Mucosa of rectum (tissue), 2 donors: ENCODE results near the gene PLEKHG5.

ENCODE experiments used
- H3K27ac ChIP-seq, 2 donors: one replicate each; pipeline ENCODE4 v1.7.0; 2013; ENCODE audit warnings: inconsistent platforms in 2 of 2, low read depth in 2 of 2, low read length in 2 of 2
- H3K27me3 ChIP-seq, 2 donors: one replicate each; pipeline ENCODE4 v1.7.0; 2013; ENCODE audit warnings: low read length in 2 of 2; ENCODE audit not compliant: control insufficient read depth in 2 of 2, insufficient read depth in 2 of 2
- H3K36me3 ChIP-seq, 2 donors: one replicate each; pipeline ENCODE4 v1.7.0; 2013; ENCODE audit warnings: low read length in 2 of 2; ENCODE audit not compliant: control insufficient read depth in 2 of 2, insufficient read depth in 2 of 2
- H3K4me1 ChIP-seq, 2 donors: one replicate each; pipeline ENCODE4 v1.7.0; 2013; ENCODE audit warnings: low read length in 2 of 2, mild to moderate bottlenecking in 1 of 2; ENCODE audit not compliant: control insufficient read depth in 2 of 2, insufficient read depth in 2 of 2
- H3K4me3 ChIP-seq, 2 donors: one replicate each; pipeline ENCODE4 v1.7.0; 2013; ENCODE audit warnings: low read length in 2 of 2
- H3K9ac ChIP-seq, 2 donors: one replicate each; pipeline ENCODE4 v1.7.0; 2013; ENCODE audit warnings: low read length in 2 of 2, low read depth in 1 of 2, mild to moderate bottlenecking in 1 of 2
- H3K9me3 ChIP-seq, 2 donors: one replicate each; pipeline ENCODE4 v1.7.0; 2013; ENCODE audit warnings: low read length in 2 of 2; ENCODE audit not compliant: control insufficient read depth in 2 of 2
- donor health status: healthy.
- donor health status: Normal muscosa, but diverticular disease.

Gene PLEKHG5

DNA sequence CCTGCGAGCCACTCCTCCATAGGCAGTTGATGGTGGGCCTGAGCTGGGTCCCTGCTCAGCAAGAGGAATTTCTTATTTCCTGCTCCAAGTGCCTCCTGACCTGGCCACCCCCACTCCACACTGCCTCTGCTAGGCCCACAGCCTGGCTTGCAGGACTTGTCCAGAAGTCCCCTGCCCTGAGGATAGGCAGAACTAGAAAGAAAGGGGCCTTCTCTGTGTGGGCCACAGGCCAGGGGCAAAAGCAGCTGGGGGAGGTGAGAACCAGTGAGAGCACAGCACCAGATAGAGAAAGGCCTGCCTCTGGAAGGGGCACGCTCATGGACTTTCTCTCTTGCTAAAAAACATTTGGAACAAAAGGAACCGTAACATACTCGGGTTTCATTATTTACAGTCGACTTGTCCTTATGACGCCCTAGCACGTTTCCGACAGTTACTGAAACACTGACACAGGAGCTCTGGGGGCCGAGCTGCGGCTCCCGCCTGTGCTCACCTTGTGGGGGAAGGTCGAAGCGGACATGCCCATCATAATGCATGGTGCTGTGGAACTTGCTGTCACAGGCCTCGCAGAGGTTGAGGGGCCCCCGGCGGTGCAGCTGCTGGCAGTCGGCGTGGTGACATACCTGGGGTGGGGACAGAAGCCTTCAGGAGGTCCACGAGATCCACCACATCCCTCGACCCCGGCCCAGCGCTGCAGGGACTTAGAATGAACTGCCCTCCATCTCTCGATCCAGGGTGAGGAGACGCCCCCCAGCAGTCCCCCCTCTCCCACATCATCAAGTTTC is 14.2 kb downstream of the PLEKHG5 start:
- H3K9ac ChIP-seq = peak overlapping the region; percentile 32 to 47
- H3K36me3 ChIP-seq = no peaks in the 10 kb centered on the region
- no peak overlapping the region for H3K4me3 ChIP-seq
- H3K27ac ChIP-seq = peak overlapping the region; percentile 71 to 75
- no peaks in the 10 kb centered on the region for H3K27me3 ChIP-seq
- no peaks in the 10 kb centered on the region for H3K9me3 ChIP-seq
- peaks cover 31 to 41% of the 10 kb centered on the region in 2 donors for H3K4me1 ChIP-seq

DNA sequence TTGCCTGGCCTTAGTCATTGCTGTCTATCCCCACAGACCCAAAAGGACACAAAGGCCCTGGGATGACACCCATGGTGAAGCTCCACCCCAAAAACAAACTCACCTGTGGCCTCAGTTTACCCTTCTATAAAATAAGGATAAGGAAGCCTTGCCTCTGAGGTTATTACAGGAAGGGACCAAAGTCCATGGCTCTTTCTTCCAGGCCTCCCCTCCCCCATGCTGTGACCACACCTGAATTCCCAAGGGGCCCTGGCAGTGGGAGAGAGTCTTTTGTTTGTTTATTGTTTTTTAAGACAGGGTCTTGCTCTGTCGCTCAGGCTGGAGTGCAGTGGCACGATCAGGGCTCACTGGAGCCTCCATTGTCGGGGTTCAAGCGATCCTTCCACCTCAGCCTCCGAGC is 15.0 kb downstream of the PLEKHG5 start:
- Histone ChIP-seq H3K36me3 (no peaks in the 10 kb centered on the region), H3K4me3 (no peak overlapping the region), H3K27ac (peak overlapping the region; percentile 71 to 75), H3K9me3 (no peaks in the 10 kb centered on the region), H3K4me1 (peaks cover 36 to 43% of the 10 kb centered on the region in 2 donors), H3K9ac (peak overlapping the region; percentile 32 to 66), H3K27me3 (no peaks in the 10 kb centered on the region)

DNA sequence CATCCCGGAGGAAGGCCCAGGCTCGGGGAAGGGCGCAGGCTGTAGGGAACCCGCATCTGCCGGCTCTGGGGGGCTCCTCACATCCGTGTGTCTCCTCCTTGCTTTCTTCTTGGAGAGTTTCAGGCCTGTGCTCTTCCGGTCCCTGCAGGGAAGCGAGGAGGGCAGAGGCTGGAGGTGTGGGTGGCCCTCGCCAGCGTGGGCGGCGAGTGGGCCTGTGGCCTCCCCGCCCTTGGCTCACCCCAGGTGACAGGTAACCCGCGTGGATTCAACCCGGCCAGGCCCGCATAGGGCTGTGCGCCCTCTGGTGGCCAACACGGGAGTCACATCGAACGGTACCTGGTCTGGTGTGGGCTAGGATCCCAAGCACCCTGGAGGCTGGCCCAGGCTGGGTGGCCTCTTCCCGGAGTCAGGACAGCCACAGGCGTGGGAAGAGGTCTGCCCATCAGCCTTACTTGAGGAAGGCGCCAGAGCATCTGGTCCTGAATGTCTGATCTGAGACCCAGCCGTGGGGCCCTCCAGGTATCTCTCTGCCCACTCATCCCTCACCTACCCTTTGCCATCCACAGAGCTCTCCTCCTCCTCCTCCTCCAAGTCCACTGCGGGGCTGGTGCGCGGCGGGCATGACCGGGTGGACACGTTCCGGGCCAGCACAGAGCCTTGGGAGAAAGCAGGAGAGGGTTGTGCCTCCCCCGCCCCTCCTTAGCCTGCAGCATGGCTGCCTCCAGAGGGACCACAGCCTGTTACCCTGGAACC is 15.9 kb downstream of the PLEKHG5 start:
- Histone ChIP-seq H3K36me3 (no peaks in the 10 kb centered on the region), H3K9me3 (no peaks in the 10 kb centered on the region), H3K27me3 (no peaks in the 10 kb centered on the region), H3K4me1 (peaks cover 36 to 46% of the 10 kb centered on the region in 2 donors), H3K9ac (peak overlapping the region in 1 of 2 donors; percentile 66), H3K27ac (peak overlapping the region; percentile 61 to 67), H3K4me3 (peak overlapping the region; percentile 13 to 52)

DNA sequence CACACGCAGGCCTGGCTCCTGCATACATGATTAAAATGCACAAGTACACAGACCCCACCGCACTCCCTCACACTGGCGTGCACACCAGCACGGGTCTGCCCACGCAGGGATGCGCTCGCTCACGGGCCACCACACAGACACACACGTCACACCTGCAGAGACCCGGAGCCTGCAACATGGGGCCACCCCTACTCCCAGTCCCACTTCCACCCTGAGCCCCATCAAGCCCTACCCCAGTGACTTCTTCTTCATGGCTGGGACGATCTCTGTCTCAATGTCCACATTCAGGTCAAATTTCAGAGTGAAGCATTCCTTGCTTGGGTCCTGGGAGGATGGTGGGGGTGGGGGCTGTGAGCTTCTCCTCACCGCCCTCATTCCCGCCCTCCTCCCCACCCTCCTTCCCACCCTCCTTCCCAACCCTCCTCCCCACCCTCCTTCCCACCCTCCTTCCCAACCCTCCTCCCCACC is 16.6 kb downstream of the PLEKHG5 start:
- Histone ChIP-seq H3K27ac (no peak overlapping the region), H3K36me3 (peaks cover 0 to 2% of the 10 kb centered on the region in 2 donors), H3K9ac (peak overlapping the region in 1 of 2 donors; percentile 43), H3K9me3 (no peaks in the 10 kb centered on the region), H3K27me3 (no peaks in the 10 kb centered on the region), H3K4me1 (peaks cover 36 to 46% of the 10 kb centered on the region in 2 donors), H3K4me3 (no peak overlapping the region)

DNA sequence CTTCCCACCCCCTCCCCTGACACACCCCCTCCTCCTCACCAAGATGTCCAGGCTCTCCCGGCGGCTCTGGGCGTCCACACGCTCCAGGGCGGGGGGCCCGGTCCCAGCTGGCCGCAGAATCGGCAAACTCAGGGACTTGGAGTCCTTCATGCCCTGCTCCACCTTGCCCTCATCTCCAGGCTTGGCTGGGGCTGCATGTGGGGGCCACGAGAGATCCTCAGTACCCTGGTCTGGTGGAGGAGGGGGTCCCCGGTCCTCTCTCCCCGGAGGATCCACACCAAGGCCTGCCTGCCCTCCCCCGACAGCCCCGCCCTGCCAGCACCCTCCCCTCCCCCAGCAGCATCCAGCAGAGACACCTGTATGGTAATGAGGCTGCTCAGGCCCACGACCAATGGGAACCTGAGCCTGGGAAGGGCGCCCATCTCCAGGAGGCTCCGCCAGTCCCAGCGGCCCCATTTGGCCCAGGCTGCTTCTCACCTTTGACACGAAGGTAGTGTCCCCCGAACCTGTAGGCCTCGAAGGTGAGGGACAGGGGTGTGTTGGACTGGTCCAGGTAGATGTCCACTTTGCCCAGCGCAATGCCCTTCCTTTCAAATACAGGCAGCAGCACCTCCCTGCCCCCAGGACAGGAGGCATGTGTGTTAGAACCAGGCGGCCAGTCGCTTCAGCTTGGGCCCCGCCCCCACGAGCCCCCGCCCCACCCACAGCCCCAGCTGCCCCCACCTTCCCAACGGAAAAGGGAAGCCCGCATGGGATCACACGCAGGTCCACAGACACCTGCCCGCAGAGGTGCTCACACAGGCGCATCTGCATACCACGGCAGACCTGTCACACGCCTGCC is 17.3 kb downstream of the PLEKHG5 start:
- Histone ChIP-seq H3K27me3 (no peaks in the 10 kb centered on the region), H3K4me1 (peaks cover 36 to 46% of the 10 kb centered on the region in 2 donors), H3K9ac (peak overlapping the region in 1 of 2 donors; percentile 60), H3K36me3 (peaks cover 4 to 5% of the 10 kb centered on the region in 2 donors), H3K9me3 (no peaks in the 10 kb centered on the region), H3K27ac (peak overlapping the region; percentile 48 to 58), H3K4me3 (peak overlapping the region in 1 of 2 donors; percentile 52)

- Histone ChIP-seq H3K9ac (peak overlapping the region in 1 of 2 donors; percentile 89), H3K36me3 (peaks cover 9 to 11% of the 10 kb centered on the region in 2 donors), H3K4me3 (no peak overlapping the region), H3K9me3 (no peaks in the 10 kb centered on the region), H3K4me1 (peaks cover 36 to 46% of the 10 kb centered on the region in 2 donors), H3K27me3 (no peaks in the 10 kb centered on the region), H3K27ac (peak overlapping the region; percentile 99 to 100)
Measured at GRCh38 chr1:6473156-6473555, 18.3 kb downstream of the PLEKHG5 start.

DNA sequence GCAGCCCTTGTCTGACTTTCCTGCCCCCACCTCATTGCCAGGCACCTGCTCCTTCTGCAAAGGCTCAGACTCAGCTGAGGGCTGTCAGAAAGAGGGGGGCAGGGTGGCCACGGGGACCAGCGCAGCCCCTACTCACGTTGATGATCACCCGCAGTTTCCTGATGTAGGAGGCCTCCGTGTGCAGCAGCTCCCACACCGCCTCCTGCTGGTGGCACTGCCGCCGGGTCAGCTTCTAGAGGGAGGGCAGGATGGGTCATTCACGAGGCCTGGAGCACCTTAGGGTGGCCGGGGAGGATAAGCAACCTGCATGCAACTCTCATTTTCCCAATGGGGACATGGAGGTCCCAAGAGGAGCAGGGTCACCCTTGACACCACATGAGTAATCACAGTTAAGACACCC is 19.1 kb downstream of the PLEKHG5 start:
- no peaks in the 10 kb centered on the region for H3K9me3 ChIP-seq
- no peaks in the 10 kb centered on the region for H3K27me3 ChIP-seq
- peak overlapping the region; percentile 99 to 100 for H3K27ac ChIP-seq
- H3K4me3 ChIP-seq = peak overlapping the region; percentile 57 to 62
- H3K4me1 ChIP-seq = peaks cover 36 to 46% of the 10 kb centered on the region in 2 donors
- peaks cover 9 to 11% of the 10 kb centered on the region in 2 donors for H3K36me3 ChIP-seq
- H3K9ac ChIP-seq = peak overlapping the region; percentile 41 to 89

- peak overlapping the region; percentile 57 to 62 for H3K4me3 ChIP-seq
- peaks cover 9 to 11% of the 10 kb centered on the region in 2 donors for H3K36me3 ChIP-seq
- no peaks in the 10 kb centered on the region for H3K9me3 ChIP-seq
- peak overlapping the region; percentile 99 to 100 for H3K27ac ChIP-seq
- no peaks in the 10 kb centered on the region for H3K27me3 ChIP-seq
- peak overlapping the region; percentile 70 to 89 for H3K9ac ChIP-seq
- H3K4me1 ChIP-seq = peaks cover 34 to 43% of the 10 kb centered on the region in 2 donors
Measured at GRCh38 chr1:6471970-6472368, 19.5 kb downstream of the PLEKHG5 start.

- Histone ChIP-seq H3K9me3 (no peaks in the 10 kb centered on the region), H3K4me1 (peaks cover 27 to 37% of the 10 kb centered on the region in 2 donors), H3K9ac (peak overlapping the region; percentile 70 to 89), H3K36me3 (peaks cover 9 to 11% of the 10 kb centered on the region in 2 donors), H3K27ac (peak overlapping the region; percentile 99 to 100), H3K4me3 (peak overlapping the region; percentile 50 to 62), H3K27me3 (no peaks in the 10 kb centered on the region)
Measured at GRCh38 chr1:6471086-6471969, 20.1 kb downstream of the PLEKHG5 start.
